Amniotic epithelial cell (primary cell): Measurements from ENCODE around the gene SPATA3.
"Not testable (repeated sequence)": the region's sequence is repeated elsewhere in the genome, so short reads cannot be mapped to it uniquely, and the experiment has no call there.

Experiments used
- DNase-seq: peaks from one replicate; pipeline ENCODE4 v3.0.0-alpha.2; 2010; ENCODE audit warnings: low read depth

The SPATA3 gene

DNA sequence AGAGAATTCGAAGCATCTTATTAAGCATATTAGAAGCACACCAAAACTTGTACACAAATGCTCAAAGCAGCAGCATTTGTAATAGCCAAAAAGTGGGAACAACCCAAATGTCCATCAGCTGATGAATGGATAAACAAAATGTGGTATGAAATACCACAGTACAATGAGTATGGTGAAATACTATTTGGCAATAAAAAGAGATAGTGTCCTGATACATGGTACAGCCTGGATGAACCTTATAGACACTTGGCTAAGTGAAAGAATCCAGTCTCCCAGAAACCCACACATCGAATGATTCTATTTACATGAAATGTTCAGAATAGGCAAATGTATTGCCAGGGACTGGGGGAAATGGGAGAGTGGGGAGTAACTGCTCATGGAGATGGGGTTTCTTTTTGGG is 3.0 kb downstream of the SPATA3 start:
- DNase-seq = peak; percentile 64

DNA sequence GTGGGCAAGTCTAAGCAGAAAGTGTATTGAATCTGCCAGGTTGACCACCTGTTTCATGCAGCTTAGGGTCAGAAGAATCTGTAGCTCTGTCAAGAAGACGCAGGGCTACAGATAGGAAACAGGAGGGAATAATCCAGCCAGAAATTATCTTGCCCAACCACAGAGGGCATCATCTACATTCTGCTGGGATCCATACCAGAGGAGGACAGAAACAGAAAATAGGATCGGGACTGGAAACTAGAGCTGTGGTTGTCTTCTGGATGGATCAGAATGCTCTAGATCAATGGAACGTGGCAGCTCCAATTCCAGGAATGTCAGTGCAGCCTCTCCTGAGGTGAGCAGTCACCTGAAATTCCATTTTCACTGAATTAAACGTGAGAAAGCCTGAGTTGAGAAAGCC is 3.6 kb downstream of the SPATA3 start:
- DNase-seq = no peak

DNA sequence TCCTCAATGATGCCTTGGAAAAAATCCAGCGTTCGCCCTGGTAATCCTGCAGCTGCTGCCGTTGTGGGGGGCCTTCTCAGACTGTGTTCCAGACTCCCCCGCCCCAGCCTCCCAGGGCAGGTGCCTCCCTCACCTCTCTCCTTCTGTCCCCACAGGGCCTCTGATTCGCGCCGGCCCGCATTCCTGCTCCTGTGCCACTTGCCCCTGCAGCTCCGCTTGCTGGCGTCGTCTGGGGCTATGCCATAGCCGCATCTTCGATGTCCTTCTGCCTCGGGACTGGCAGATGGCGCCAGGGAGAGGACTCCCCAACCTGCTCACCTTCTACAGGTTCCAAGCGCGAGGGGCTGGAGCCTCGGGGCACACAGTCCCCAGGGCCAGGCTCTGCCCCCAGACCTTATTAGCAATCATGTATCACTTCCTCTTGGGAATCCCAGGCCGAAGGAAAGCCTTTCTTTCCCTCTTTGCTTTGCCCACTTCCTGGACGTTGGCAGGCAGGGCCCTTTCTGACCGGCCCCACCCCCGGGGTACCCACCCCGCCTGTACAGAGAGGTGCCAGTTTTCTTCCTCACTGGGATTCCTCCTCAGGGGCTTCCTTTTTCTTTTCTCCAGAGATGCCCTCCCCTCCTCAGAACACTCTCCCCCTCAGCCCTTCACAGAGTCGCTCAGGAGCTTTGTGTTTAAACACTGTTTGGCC is 4.4 kb downstream of the SPATA3 start:
- DNase-seq = no peak

DNA sequence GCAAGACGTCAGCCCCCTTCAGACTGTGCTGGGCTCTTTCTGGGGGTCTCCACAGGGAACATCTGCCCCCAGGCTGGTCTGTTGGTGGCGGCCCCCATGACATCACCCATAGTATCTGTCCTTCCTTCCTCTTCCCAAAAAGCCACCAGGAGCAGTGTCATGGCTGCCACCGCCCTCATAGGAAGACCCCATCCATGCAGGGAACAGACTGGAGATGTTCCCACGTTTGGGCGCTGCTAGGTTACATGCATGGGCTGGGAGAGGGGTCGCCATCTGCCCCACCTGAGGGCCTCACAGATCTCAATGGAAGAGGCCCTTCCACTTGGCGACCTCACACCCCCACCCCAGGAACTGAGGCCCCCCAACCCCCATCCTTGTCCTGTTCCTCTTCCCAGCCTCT is 5.1 kb downstream of the SPATA3 start:
- no peak for DNase-seq

DNA sequence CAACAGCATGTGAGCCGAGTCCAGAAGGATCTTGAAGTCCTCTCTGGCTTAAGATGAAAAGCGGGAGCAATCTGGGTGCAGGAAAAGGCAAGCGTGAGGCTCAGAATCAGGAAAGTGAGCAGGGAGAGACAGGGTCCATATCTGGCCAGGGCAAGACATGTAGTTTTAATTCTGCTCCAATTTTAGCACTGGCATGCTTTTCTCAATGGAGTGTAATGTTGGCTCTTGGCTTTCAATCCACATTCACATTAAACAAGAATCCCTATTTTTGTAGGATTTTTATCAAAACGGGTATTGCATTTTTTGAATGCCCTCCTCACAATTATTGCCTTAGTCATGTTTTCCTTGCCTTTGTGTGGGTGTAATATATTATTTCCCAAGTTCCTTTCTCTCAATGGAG is 6.0 kb downstream of the SPATA3 start:
- DNase-seq = no peak

DNA sequence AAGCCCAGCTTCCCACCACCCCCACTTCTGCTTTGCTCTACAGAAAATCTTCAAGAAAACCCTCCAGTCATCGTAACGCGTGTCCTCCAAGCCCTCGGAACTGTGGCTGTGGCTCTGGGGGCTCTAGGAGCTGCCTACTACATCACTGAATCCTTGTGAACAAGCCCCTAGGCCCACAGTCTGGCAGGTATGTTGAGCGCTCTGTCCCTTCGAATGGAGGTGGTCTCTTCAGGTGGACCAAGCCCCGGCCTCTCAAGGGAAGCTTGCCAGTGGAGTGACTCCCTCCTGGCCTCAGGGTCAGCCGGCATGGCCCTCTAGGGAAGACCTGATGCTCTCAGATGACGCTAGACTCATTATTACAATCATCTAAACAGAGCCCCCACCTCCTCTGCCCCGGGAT is 6.7 kb downstream of the SPATA3 start:
- no peak for DNase-seq

DNA sequence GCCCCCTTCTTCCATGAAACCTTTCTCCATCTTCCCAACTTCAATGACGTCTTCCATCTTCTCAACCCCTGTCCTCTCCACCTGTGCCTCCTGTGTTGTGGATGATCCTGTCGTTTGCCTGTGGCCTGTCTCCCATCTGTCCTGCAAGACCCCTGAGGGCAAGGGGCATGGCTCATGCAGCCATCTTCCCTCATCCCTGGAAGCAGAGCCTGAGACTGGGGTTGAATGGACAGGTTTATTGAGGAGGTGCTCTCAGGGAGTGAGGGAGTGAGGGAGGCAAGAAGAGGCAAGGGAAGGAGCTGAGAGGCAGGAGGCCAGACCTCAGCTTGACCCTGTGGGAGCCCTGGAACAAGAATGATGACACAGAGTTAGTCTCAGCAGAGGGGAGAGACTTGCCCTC is 7.3 kb downstream of the SPATA3 start:
- DNase-seq = peak; percentile 12

DNA sequence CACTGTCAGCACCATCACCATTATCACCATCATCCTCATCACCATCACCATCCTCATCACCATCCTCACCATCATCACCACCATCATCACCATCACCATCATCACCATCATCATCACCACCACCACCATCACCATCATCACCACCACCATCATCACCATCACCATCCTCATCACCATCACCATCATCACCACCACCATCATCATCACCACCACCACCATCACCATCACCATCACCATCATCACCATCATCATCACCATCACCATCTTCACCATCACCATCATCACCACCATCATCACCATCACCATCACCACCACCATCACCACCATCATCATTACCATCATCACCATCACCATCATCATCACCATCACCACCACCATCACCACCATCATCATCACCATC is 9.0 kb downstream of the SPATA3 start:
- not testable (repeated sequence) for DNase-seq

DNA sequence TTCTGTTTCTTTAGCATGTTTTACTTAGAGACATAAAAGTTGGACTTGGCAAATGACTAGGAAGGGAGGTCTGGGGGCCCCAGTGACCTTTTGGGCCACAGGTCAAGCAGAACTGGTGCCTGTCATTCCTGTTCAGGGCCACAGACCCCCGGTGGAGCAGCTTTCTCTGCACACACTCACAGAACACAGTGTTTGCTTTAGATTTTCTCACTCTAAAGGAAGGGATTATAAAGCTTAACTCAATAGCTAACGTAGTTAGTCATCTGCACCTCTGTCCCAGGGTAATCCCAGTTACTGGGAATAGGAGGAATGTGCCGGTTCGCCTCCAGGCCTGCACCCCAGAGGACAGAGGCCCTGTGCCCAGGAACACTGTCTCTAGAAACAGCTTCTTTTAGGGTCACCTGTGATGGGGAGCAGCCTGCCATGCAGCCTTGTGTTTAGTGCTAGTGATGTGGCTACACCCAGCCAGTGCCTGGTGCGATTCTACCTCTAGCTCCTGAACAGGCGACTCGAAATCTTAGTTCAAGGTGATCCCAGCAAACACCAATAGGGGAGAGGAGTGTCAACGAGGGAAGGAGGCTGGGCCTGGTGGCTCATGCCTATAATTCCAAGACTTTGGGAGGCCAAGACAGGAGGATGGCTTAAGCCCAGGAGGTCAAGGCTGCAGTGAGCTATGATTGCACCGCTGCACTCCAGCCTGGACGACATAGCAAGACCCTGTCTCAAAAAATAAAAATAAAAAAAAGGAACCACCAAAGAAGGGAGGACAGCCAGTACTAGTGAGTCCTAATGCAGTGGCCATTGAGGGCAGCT is 11.6 kb downstream of the SPATA3 start:
- DNase-seq = peak; percentile 25

DNA sequence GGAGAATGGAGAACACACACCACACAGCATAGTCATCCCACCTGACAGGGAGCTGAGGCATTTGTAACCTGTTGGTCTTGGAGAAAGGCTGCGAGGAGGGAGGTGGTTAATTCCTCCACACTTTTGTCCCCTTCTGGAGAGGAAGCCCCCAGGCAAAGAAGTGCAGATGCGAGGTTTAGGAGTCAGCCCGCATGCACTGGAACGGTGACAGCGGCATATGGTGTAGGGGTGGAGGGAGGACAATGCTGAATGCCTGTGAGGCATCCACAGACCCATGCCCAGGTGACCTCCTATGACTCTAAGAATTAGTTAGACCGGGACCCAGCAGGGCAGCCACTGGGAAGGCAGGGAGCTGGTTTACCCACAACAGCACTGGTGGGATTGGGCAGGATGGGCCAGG is 12.2 kb downstream of the SPATA3 start:
- DNase-seq = no peak

DNA sequence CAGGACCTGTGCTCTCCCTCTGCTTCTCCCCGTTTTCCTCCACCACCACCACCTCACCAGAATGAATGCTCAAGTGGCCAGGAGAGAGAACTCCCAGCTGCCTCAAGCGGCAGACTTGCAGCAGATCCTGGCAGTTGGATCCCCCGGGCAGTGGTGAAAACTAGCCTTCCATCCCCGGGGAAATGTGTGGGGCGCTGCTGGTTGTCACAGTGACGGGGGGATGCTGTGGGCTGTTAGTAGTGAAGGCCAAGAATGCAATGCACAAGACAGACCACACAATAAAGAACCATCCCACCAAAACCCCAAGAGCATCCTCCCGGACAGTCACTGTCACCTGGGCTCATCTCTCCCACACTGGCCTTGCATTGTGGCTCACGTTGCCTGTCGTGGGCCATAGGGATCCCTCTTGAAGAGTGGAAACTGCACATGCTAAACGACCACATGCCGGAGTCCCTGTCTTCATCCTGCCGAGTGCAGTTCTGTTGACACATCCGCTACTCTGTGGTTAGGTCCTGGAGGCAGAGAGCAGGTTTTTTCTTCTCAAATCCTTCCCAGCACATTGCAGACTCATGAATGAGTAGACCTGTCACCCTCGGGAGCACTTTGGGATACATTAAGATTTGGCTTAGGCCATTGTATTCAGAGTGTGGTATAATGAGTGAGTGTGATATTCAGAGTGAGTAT is 13.5 kb downstream of the SPATA3 start:
- DNase-seq = no peak

DNA sequence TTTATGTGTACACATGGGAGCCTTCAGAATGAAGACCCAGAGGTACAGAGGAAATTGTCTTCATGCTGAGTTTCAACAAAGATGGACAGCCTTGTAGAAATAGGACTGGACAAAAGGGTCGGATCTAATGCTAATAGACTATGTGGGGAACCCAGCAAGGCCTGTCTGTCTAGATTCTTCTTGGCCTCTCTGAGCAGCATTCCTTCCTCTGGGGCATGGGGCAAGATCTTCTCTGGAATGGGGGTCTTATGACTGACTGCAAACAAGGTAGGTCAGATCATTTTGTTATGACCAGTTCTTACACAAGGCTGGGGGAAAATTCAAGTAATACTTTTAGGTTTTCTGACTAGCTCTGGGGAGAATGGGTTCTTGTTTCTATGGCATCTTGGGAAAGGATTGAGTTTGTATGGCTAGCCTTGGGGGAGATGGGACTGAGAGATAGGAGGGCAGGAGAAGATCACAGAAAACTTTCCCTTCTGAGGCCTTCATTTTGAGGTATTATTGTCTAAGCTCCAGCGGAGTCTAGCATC is 14.3 kb downstream of the SPATA3 start:
- no peak for DNase-seq

DNA sequence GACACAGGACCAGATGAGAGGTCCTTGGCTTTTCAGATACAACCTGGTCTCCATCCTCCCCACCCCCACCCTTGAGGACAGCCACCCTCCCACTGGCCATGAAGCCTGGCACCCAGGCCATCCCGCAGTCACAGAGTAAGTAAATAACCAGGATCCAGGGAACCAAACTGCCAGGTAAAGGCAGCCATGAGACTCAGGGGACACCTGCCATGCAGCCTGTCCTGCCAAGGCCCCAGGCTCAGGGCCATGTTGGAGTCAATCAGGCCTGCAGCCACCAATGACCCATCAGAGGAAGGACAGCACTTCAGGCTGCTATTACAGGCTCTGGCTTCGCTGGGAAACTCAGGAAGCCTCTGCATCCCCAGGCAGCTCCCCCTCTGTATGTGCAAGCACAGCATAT is 15.6 kb downstream of the SPATA3 start:
- DNase-seq = no peak

DNA sequence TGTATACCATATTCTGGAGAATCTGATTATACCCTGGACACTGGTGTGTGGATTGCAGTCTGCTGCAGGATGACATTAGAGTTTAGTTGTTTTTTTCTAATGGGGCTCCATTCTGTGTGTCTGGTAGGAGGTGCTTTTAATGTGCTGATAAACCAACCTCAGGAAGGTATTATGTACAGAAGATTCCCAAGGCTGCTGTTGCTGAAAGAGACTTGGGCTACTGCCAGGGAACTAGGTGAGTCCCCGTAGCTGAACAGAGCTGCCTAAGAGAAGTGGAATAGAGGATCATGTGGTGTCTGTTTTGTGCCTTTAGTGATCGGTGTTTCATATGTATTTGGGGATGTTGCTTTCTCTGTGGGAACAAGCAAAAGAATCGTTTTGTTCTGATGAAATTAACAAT is 16.5 kb downstream of the SPATA3 start:
- DNase-seq = no peak

DNA sequence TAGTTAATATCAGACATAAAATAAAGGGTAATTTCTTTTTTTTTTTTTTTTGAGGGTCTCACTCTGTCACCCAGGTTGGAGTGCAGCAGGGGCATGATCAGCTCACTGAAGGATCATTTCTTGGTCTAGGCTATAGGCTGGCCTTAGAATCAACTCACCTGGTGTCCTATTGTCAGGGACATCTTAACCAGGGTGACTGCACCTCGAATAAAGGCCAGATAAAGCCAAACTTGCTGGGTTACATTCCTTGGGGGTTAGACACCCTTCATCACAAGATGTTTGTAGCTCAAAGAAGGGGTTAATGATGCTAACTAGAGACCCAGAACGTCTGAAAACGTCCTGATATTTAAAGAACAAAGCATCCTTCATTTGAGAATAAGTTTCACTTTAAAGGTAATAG is 17.9 kb downstream of the SPATA3 start:
- no peak for DNase-seq

DNA sequence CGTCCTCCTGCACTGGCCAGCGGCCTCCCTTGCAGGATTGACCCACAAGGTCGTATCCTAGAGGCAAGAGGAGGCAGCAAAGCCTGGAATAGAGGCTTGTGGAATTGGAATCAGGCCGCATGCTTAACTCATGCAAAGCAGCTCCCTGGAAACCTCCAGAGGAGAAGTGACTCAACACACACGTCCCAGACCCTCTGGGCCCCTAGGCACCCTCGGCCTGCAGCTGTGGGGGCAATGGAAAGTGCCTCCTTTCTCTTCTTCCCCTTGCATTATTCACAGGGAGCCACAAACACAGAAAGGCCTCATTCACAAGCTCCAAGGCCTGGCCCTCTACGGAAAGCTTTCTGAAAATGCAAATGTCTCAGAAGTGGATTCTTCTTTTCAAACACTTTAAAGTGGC is 19.6 kb downstream of the SPATA3 start:
- no peak for DNase-seq

DNA sequence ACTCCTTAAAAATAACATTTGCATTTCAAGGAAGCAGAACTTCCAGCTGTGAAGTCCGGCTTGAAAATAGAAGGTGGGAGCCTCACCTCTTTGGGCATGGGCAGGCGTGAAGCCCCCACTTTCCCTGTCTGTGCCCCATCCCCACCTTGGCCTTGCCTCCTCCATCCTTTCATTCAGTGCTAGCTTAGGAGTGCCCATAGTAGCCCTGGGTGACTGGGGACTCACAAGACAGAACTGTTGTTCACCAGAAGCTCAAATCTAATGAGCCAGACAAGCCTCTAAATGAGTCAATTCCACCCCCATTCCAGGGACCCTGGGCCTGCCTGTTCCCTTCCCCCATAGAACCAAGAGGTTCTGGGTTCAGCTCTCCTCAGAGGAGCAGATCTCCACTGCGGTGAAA is 20.0 kb downstream of the SPATA3 start:
- DNase-seq = no peak

DNA sequence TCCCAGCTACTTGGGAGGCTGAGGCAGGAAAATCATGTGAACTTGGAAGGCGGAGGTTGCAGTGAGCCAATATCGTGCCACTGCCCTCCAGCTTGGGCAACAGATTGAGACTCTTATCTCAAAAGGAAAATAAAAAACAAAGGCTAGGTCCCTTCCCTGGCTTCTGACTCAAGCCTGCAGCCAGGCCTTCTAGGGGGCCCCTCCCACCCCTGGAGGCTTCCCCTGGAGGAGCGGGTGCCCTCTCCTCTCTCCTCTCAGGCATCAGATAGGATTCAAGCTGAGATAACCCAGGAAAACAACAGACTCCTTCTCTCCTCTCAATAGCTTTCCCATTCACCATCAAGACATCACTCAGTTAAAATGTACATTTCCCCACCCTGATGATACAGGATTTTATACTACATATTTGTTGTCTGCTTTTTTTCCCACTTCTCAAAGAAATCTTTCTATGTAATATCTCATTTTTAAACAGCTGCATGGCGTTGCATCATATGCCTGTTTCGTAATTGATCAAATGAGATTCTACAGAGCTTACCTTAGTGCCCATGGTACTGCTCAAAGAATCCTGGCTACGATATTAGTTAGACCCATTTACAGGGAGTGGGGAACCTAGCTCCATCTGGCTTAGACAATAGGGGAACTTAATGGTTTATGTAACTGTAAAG is 20.8 kb downstream of the SPATA3 start:
- DNase-seq = peak; percentile 70

DNA sequence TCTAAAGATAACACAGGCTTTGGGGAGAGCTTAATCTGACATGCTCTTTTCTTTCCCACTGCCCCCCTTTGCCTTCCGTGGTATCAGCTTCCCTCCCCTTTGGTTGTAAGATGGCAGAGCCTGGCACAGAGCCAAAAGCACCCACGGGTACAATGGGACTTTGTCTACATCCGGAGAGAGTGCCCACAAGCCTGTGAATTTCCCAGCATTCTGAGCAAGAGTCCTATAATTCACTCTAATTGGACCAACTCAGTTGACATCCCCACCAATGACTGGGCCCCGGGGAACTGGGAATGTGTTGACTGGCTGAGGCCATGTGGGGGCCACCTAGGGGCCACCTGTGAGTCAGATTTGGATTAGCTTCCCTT is 21.3 kb downstream of the SPATA3 start:
- DNase-seq = peak; percentile 11

DNA sequence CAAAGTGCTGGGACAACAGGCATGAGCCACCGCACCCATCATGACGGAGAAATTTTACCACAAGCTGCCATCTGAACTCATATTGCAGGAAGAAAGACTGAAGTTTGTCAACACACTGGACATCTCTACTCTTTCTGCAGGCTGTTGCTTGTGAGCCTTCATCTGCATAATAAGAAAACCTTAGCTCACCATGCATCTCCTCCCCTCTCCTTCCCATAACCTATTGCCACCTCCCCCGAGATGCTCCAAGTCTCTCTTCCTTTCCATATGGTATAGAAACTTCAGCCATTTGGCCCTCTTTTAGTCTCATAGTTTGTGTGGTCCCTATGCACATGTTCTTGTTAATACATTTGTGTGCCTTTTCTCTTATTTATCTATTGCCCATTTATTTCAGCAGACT is 22.3 kb downstream of the SPATA3 start:
- DNase-seq = no peak

DNA sequence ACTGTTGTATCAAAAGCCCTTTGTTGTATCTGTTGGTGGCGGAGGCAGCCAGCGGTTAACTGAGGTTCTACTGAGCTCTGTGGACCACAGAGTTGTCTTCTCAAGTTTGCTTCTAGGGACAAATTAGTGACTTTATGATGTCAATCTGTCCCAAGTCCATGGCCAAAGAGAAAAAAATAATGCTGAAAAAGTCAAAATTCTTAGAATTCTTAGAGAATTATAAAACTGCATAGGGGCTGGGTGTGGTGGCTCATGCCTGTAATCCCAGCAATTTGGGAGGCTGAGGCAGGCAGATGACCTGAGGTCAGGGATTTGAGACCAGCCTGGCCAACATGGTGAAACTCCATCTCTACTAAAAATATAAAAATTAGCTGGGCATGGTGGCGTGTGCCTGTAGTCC is 29.1 kb downstream of the SPATA3 start:
- not testable (repeated sequence) for DNase-seq

DNA sequence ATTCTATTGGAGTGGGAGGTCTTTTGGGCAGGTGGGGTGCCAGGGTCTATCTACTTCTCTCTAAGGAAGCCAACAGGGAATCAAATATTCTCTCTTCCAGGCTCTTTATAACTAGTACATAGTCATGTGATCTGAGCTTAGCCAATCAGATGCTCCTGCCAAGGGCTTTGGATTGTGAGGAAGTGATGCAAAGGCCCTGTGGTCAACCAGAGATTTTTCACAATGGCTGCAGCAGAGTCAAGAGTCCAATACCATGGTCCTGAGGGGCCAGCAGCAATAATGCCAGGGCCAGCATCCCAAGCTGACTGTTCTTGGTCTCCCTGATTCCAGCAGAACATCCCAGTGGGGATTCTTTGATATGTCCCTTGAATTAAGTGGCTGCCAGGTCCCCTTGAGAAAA is 33.0 kb downstream of the SPATA3 start:
- no peak for DNase-seq
